SKM-1 treated with dmso at 0.1 percent for 144 hours (cell line): ENCODE measurements around the gene ULK4.
"Not testable (repeated sequence)": the region's sequence is repeated elsewhere in the genome, so short reads cannot be mapped to it uniquely, and the experiment has no call there.

Experiments used
- DNase-seq: peaks from one replicate; lab custom pipeline; 2025; ENCODE audit not compliant: unreplicated experiment; lab: John Stamatoyannopoulos, UW

Gene ULK4

DNA sequence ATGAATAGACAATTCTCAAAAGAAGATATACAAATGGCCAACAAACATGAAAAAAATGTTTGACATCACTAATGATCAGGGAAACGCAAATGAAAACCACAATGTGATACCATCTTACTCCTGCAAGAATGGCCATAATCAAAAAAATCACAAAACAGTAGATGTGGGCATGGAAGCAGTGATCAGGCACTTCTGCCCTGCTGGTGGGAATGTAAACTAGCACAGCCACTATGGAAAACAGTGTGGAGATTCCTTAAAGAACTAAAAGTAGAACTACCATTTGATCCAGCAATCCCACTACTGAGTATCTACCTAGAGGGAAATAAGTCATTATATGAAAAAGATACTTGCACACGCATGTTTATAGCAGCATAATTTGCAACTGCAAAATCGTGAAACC is 677.0 kb downstream of the ULK4 start:
- DNase-seq, result not testable (repeated sequence)

- DNase-seq, result no peak
Observed at GRCh38 chr3:41277790-41278465, 684.0 kb downstream of the ULK4 start.

GRCh38 chr3:41276191-41276590 is 685.7 kb downstream of the ULK4 start:
- no peak for DNase-seq

GRCh38 chr3:41274944-41275668 is 686.8 kb downstream of the ULK4 start:
- DNase-seq, result no peak

GRCh38 chr3:41272667-41273066 is 689.2 kb downstream of the ULK4 start:
- no peak for DNase-seq

DNA sequence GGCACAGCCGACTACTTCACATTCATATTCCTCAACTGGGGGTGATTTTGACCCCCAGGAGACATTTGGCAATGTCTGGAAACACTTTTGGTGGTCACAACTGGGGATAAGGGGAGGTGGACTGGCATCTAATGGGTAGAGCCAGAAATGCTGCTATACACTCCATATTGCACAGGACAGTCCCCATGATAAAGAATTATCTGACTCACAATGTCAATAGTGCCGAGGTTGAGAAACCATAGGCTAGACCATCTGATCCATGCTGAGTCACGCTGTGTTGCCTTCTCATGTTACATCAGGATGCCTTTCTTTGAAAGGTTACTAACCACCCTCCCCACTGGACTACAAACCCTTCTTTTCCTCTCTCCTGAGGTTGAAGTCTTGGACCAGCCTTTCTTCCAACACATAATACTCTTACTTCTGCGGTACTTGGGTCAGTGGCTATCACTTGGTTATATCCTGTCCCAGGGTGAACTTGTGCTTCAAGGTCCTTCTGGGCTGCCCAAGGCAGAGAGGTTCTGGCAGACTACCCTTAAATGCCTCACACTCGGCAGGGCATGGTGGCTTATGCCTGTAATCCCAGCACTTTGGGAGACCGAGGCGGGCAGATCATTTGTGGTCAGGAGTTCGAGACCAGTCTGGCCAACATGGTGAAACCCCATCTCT is 693.8 kb downstream of the ULK4 start:
- no peak for DNase-seq

DNA sequence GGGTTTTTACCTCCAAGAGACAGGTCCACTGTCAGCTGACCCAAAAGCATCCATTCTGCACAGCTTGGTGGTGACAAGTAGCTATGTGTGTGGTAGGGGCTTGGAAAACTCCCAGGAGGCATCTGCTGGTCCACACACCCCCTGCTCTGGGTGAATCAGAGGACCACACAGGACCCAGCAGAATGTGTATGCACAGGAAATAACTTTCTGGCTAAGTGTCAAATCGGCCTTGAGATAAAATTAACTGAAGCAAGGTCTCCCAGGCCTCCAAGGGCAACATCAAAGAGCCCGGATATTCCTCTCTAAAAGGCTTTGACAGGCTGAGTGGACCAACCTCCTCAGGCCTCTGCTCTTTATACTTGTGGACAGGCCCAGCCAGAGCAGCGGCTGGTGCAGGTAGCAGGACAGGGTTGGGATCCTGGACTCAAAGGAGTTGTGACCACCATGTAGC is 696.1 kb downstream of the ULK4 start:
- DNase-seq, result no peak

GRCh38 chr3:41265011-41265545 is 696.8 kb downstream of the ULK4 start:
- DNase-seq, result no peak

DNA sequence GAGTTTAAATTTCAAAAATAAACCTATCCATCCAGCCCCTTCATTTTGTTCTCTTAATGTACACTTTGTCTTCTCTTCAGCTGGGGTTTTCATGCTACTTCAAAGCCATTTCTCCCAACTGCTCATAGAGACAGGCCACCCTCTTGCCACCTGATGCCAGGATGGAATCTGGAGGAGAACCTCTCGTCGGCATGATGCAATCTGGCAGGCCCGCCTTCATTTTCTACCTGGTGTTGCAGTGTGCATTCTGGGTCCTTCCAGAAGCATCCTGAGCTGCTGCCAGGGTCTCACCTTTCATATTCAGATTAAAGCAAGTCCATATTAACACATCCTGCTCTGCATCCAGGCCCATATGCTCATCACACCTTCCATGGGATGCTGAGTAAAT is 701.8 kb downstream of the ULK4 start:
- DNase-seq, result no peak

DNA sequence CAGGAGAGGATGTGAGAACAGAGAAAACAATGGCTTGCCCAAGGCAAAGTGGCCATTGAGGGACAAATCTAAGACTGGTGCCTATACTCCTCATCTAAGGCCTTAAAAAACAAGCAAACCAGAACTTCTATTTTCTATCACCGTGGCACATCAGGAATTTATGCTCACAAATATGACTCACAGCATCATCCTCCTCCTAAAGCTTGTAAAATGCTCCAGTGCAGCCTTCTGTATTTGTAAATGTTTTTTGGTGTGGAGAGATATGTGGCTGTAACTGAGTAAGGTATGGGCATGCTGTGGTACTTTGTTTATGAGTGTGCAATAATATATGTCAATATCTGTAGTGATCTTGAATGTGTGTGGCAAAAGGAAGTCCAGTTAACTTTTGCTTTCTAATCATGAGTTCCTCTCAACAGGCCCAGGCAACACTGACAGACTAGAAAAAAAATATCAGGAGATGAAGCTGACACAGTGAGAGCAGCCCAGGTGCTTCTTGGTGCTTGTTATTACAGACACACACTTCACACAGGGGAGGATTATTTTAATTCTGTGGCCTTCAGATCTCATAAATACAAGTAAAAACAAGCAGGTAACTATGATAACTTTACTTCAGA is 702.3 kb downstream of the ULK4 start:
- DNase-seq, result no peak

DNA sequence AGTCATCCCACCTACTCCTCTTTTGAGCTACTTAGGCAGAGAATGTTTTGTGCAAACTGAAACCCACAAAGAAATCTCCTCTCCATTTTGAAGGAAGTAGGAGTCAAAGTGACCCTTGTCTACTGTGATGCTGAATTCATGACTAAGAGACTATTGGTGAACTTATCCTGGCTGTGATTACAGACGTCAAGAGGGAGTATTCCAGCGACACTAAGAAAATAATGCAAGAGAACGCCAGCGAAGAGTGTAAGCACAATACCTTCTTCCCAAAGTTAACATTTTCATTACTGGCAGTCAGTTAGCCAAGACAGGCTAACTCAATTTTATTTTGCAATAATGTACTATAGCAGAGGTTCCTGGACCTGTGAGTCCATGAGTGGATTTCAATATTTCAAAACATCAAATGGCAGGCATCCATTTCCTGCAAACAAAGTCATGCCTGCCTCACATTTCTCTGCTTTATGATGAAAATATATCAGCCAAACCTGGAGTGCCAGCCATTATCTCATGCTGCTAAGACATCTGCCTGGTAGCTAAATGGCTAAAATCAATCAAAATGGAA is 703.6 kb downstream of the ULK4 start:
- DNase-seq, result no peak

DNA sequence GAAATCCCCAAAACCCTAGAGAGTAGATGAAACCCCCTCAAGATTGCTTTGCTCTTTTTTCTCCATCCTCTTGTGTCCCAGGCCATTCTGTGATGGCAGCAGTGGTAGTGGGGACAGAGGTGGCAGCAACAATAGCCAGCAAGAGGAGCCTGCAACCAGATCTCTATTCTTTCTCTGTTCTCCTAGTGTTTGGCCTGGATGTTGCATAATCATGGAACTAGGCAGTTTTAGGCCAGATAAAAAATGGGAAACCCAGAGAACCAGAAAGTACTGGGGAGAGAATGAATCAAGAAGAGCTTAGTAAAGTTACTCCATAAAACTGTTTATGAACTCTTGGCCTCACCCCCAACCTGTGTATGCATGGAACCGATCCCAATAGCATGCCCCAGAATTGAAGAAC is 710.3 kb downstream of the ULK4 start:
- no peak for DNase-seq

DNA sequence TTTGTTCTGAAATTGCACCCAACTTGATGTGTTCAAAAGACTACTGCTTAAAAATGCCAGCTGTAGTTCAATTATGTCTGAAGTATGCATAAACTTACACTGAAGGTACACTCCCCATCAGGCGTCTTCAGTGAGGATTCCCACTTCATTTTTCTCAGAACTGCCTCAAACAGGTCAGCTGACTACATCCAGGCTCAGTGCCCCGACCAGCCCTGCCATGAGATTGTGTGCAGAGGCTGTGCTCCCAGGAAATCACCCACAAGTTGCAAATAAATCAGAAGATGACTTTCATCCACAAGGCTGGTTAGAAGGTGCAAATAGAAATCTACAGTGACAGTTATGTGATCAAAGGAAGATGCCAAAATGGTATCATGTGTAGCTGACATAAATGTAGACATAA is 711.1 kb downstream of the ULK4 start:
- no peak for DNase-seq

DNA sequence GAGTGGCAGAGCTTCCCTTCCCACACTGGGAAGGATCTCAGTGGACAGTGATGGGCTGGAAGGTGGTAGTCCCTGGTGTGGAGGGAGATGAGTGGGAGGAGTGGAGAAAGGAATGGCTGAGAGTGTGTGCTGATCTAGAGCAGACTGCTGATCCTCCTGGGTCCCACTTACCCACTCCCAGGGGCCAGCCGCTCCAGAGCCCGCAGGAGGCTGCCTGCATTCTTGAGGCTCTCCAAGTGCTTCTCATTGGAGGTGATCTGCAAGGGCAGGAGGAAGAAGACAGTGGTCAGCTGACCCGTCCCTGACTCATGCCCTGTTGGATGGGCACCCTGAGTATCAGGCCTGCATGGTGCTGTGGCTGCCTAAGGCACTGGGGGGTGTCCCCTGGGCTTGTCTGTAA is 712.6 kb downstream of the ULK4 start:
- no peak for DNase-seq

DNA sequence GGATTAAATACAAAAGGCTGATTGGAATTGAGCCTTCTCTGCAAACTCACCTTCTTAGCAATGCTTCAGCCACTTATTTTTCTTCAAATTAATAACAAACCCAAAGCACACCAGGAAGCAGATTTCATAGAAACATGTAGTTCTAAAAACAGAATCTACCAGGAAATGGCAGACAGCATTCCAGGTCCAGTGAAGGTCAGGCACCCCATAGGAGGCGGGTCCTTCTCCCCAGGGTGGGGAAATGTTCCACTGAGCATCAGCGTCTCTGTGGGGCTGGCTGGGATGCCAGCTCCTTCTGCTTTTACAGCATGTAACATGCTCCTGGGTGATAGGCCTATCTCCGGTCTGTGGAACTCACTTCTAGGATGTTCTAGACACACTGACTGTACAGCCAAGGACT is 713.4 kb downstream of the ULK4 start:
- no peak for DNase-seq

GRCh38 chr3:41247055-41248004 is 714.6 kb downstream of the ULK4 start:
- DNase-seq, result no peak

DNA sequence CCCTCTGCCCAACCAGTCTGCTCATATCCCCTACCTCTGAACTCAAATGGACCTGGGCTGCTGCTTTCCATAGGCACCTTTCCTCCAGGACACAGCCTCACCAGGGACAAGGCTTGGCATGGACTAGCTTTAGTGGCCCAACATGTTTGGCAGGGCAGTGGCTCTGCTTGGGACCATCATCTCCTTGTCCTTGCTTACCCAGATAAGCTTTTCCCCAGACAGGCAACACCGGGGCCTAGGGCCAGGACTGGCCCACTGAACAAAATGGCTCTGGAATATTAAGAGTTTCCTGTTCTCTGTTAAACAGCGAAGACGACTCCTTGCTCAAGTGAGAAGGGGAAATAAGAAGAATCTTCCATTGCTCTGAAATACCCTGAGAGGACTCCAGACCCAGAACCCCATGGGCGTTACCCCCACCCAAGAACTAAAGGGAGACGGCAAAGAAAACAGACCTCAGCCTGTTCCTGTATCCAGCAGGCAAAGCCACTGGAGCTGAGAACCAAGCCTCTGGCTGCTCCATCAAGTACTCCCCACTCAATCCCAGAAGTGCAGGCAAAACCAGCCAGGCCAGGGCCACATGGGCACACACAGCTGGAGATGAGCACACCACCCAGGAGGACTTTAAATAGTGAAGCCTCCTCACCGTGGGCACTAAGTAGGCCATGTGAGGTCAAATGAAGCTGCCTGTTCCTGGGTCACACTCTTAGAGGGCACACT is 717.1 kb downstream of the ULK4 start:
- no peak for DNase-seq

GRCh38 chr3:41243183-41243582 is 718.7 kb downstream of the ULK4 start:
- DNase-seq, result no peak

DNA sequence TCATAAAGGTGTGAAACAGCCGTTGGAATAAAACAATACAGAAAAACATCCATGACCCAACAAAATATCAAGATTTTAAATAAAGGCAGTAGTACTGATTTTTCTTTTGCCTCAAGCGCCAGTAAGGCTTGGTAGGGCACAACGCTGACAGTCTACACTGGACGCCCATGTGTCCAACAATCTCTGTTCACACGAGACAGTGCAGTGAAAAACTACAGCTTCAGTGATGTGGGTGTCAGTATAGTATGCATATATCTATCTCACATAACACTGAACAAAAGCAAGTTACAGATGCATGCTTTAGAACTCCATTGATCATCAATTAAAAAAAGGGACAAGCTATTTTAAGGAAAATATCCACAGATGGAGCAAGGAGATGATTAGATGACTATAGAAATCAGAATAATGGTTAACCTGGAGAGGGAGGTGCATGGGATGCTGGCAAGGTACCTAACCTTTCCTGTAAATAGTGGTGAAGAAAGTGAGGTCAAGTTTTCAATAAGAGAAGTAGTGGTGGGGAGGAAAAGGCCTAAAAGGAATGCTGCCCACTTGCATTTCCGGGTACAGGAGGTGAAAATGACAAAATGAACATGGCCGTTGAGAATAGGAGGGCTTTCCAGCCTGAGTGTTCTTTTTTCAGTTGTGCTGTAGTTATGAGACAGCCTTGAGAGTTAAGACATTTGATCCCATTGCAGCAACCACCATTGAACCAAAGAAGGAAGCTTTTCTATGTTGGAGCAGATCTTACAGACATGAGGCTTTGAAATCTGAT is 719.9 kb downstream of the ULK4 start:
- DNase-seq, result no peak
